ENCODE data around the gene NXPH4.

DNA sequence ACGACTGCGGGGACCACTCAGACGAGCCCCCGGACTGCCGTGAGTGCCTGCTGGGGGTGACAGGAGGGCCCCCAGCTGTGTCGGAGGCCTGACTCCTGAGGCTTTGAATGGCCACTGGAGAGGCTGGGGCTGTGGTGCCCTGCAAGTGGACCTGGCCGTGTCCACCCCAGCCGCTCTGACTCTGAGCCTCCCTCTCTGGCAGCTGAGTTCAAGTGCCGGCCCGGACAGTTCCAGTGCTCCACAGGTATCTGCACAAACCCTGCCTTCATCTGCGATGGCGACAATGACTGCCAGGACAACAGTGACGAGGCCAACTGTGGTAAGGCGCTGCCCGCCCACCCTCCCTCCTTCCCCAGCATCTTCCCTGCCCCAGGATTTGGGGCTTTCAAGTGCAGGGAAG is 16.1 kb upstream of the NXPH4 start:
- TF ChIP-seq CTCF (IDR thresholded peaks at IDR 0.05) (no peak), ZFX (IDR thresholded peaks at IDR 0.05; ENCODE audit: borderline replicate concordance) (no peak)
